HG03432 (cell line): ENCODE measurements around the gene ARMC3.
"Not testable (repeated sequence)": the region's sequence is repeated elsewhere in the genome, so short reads cannot be mapped to it uniquely, and the experiment has no call there.

ENCODE experiments used
- ATAC-seq: cut with Tn5 transposase; IDR thresholded peaks from one replicate; pipeline ENCODE4 v1.9.1; 2021; ENCODE audit warnings: mild to moderate bottlenecking, moderate library complexity; ENCODE audit not compliant: unreplicated experiment

ARMC3 gene

DNA sequence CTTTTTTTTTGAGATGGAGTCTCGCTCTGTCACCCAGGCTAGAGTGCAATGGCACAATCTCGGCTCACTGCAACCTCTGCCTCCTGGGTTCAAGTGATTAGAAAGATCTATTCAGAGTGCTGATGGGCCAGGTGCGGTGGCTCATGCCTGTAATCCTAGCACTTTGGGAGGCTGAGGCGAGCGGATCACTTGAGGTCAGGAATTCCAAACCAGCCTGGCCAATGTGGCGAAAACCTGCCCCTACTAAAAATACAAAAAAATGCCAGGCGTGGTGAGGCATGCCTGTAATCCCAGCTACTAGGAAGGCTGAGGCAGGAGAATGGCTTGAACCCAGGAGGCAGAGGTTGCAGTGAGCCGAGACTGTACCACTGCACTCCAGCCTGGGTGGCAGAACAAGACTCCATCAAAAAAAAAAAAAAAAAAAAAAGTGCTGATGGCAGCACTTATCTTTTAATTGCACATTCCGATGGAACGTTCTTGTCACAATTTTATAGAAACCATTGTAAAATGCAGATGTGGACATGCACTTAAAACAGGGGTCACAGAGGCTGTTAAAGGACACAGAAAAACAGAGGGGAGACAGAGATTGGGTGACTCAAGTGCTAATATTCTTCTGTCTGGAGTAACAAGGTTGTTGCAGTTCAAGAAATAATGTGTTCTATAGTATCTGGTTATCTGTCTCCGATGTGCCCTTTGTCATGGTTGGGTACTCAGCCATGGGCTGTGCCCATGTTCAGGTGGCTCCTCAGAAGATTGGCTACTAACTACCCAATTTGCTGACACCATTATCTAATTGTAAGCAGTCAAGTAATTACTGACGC lies 142.4 kb downstream of the ARMC3 start:
- ATAC-seq = peak; percentile 6

DNA sequence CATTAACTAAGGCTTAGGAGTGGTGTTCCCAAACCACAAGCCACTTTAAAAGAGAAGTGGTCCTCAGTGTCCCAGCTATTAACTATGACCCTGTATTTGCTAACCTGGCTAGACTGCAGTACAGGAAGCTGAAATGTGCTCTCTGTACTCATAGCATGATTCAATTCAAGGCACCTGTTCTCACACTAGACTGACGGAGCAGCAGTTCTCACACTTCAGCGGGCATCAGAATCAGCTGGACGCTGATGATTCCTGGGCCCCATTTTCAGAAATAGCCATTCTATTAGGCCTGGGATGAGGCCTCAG lies 143.0 kb downstream of the ARMC3 start:
- peak; percentile 55 for ATAC-seq

DNA sequence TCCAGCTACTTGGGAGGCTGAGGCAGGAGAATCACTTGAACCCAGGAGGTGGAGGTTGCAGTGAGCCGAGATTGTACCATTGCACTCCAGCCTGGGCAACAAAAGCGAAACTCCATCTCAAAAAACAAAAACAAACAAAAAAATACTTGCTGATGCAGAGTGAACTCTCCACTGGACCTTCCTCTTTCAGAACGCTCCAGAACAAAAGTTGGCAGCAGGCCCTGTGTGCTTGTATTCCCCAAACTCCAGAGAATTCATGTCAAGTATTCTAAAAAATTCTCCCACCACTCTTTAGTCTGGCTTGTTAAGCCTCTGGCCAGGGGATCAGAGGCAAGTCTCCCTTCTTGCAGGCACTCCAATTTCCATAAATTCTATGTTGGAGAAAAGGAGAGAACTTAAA lies 144.7 kb downstream of the ARMC3 start:
- ATAC-seq = not testable (repeated sequence)

DNA sequence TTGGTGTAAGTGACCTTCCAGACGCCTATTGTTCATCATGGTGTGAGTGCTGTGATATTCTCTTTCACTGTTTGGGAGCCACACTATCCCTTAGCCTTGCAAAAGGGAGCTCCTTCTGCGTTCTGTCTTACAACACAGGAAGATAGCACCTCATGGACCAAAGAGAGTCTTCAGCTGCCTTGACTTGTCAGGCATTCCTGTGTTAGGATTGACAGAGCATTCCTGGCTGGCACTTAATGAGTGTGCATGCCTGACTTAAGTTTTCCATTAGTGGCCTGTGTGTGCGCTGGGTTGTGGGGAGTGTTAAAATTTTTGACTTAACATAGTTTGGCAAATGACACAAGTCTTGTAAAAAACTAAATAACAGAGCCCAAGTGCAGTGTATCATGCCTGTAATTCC lies 145.7 kb downstream of the ARMC3 start:
- no peak for ATAC-seq

DNA sequence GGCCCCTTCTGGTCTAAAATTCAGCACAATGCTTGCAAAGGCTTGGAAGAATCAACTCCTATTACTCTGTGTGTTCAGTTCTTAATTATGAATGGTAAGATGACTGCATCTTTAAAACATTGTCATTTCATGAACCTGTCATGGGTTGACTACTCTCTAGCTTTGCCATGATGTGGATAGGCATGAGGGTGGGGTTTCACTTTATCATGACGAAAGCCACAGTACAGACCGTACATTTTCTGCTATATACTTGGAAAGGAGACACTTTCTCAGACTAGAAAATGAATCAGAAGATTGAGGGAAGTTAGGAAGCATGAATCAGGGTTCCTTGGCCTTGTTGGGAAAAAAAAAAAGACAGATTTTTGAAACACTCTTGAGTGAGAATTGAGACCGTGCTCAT lies 147.8 kb downstream of the ARMC3 start:
- no peak for ATAC-seq

DNA sequence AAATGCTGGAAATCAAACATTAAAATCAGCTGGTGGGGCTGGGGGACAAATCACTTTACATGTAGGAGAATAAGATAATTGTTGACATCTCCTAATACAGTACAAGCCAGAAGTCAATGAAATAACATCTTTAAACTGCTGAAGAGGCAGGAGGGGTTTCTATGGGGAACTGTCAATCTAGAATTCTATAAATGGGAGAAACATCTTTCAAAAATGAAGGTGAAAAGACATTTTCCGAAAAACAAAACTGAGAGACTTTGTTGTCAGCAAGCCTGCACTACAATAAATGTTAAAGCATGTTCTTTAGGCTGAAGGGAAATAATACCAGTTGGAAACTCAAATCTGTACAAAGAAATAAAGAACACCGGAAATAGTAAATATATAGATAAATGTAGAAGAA lies 150.3 kb downstream of the ARMC3 start:
- ATAC-seq = no peak

DNA sequence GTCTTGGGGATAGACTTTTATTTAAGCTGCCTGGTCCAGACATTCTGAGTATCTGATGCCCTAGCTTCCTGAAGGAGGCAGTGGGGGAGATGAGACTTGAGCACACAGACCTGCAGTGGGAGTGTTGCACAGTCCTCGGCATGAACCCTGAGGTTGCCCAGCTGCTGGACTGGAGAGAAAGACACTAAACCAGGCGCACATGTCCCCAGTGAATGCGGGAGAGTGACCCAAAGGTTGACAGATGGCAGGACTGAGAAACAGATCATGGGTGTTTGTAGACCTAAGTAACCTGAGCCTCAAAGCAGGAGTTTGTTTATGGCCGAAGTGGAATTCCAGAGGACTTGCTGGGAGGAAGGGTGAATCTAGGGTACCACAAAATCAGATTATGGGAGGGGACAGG lies 151.8 kb downstream of the ARMC3 start:
- no peak for ATAC-seq

DNA sequence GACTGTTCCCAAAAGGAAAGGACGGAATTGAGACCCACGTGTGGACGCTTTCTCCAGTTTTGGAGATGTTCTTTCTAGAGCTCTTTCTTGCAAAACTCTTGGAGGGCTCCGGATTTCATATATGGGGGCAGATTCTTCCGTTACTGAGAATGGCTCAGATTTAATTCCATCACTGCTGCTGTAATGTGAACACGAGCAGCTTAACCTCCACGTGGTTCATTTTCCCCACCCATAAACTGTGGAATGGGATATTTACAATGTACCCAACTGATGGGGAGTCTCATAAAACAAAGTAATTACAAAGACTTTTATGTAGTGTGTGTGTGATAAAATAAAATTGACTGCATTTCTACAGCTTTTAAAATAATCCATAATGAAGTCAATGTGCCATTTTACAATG lies 152.4 kb downstream of the ARMC3 start:
- ATAC-seq = no peak

DNA sequence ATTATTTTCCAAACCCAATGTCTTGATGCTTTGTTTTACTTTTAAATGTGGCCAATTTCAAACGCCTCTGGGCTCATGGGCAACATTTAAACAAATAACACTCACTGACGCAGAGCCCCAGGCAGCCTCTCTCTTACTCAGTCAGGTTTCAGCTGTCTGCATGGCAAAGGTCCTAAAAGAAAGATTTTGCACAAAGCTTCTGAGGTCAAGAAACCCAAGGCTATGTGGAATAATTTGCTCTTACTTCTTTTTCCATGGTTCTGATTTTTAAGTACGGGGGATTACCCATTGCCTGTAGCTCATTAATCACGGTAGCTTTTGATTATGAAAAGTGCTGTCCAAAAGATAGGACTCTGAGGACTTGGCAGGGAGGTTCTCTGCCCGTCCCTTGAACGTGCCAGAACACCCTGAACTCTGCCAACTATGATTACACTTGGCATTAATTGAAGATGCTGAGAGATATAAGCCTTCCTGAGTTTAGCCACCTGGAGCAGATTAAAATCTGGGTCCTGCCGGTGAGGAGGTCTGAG lies 153.4 kb downstream of the ARMC3 start:
- ATAC-seq = no peak

DNA sequence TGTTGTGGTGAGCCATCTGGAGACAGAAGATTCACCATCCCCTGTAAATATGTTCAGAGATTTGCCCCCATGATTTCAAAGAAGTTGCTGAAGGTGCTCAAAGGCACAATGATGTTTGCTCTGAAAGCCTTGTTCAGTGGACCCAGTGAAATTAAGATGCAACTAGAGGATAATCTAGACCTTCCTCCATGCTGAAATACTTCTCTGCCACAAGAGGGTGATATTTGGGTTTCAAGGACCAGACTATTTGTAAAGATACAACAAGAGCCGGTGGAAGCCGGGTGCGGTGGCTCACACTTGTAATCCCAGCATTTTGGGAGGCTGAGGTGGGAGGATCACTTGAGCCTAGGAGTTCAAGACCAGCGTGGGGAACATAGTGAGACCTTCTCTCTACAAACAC lies 154.0 kb downstream of the ARMC3 start:
- ATAC-seq = no peak
